H1 (cell line): Measurements from ENCODE around the gene MACROD1. TPM values are rescaled to one million over a fixed set of nuclear protein-coding genes. Genes with fewer than 3 reads are reported as not detected.

Source experiments
- CTCF ChIA-PET: fragments of 300-600 bp; sonication (Branson Sonifier 250); formaldehyde crosslinking; loops from one replicate; lab custom pipeline; 2021; ENCODE audit not compliant: partially characterized antibody; lab: Charles Lee
- POLR2A ChIA-PET: fragments of 300-600 bp; sonication (Branson Sonifier 250); formaldehyde crosslinking; loops from one replicate; lab custom pipeline; 2021; ENCODE audit warnings: inconsistent platforms; ENCODE audit not compliant: partially characterized antibody; lab: Charles Lee
- DNase-seq, 2 experiments: peaks; one replicate each; pipeline versions ENCODE4 v3.0.0 to v3.0.0-alpha.2; 2010 to 2022; ENCODE audit warnings: low spot score in 2 of 2, low read depth in 1 of 2, mixed read lengths in 1 of 2
- FAIRE-seq: peaks from 2 replicates; lab custom pipeline; 2011; peaks lifted over from hg19 to GRCh38; lab: Jason Lieb, UNC
- H2AFZ ChIP-seq: 2 replicates; pipeline ENCODE4 v1.8.1; 2012; ENCODE audit warnings: low read length, inconsistent platforms
- H2AK5ac ChIP-seq: 2 replicates; pipeline ENCODE4 v1.6.1; 2013; ENCODE audit warnings: low read depth, low read length
- H2BK120ac ChIP-seq: replicated peaks from 2 replicates; pipeline ENCODE3; 2013; ENCODE audit warnings: low read depth, low read length, inconsistent platforms
- H2BK12ac ChIP-seq: 2 replicates; pipeline ENCODE4 v1.6.1; 2013; ENCODE audit warnings: low read depth, low read length
- H2BK15ac ChIP-seq: 2 replicates; pipeline ENCODE4 v1.6.1; 2013; ENCODE audit warnings: low read length
- H2BK20ac ChIP-seq: 2 replicates; pipeline ENCODE4 v1.6.1; 2013; ENCODE audit warnings: low read length
- H2BK5ac ChIP-seq: 2 replicates; pipeline ENCODE4 v1.6.1; 2013; ENCODE audit warnings: low read depth, low read length
- H3K14ac ChIP-seq: 2 replicates; pipeline ENCODE4 v1.6.1; 2013; ENCODE audit warnings: inconsistent platforms; ENCODE audit not compliant: insufficient read length
- H3K18ac ChIP-seq: 2 replicates; pipeline ENCODE4 v1.6.1; 2013; ENCODE audit warnings: low read length; ENCODE audit errors: extremely low read depth
- H3K23ac ChIP-seq: 2 replicates; pipeline ENCODE4 v1.6.1; 2013; ENCODE audit warnings: inconsistent platforms; ENCODE audit not compliant: insufficient read length
- H3K23me2 ChIP-seq: 2 replicates; pipeline ENCODE4 v1.6.1; 2013; ENCODE audit warnings: low read depth, low read length
- H3K27ac ChIP-seq: 2 replicates; pipeline ENCODE4 v1.6.1; 2011; ENCODE audit warnings: low read depth, low read length, inconsistent platforms
- H3K27me3 ChIP-seq, 4 experiments: replicated peaks in 1 of 4; 1 replicate in 1 of 4; 2 replicates in 3 of 4; pipeline versions ENCODE4 v1.6.1 to v1.8.1; 2011 to 2013; ENCODE audit warnings: low read length in 3 of 4, mild to moderate bottlenecking in 3 of 4, inconsistent platforms in 2 of 4, mixed read lengths in 2 of 4, moderate library complexity in 1 of 4; ENCODE audit not compliant: control insufficient read depth in 3 of 4, insufficient read depth in 3 of 4; ENCODE audit errors: extremely low read depth in 1 of 4
- H3K36me3 ChIP-seq, 4 experiments: 2 replicates each; pipeline versions ENCODE4 v1.6.1 to v1.8.1; 2011 to 2013; ENCODE audit warnings: mild to moderate bottlenecking in 4 of 4, low read length in 3 of 4, moderate library complexity in 2 of 4, control low read depth in 1 of 4, inconsistent platforms in 1 of 4; ENCODE audit not compliant: insufficient read depth in 4 of 4, control insufficient read depth in 2 of 4
- H3K4ac ChIP-seq: replicated peaks from 2 replicates; pipeline ENCODE3; 2013; ENCODE audit warnings: low read length, low read depth, mixed read lengths, inconsistent platforms; ENCODE audit not compliant: insufficient read length
- H3K4me1 ChIP-seq, 4 experiments: replicated peaks in 1 of 4; 1 replicate in 1 of 4; 2 replicates in 3 of 4; pipeline versions ENCODE4 v1.6.1 to v1.8.1; 2011 to 2013; ENCODE audit warnings: low read length in 3 of 4, inconsistent platforms in 2 of 4, mixed read lengths in 1 of 4; ENCODE audit not compliant: insufficient read depth in 4 of 4, control insufficient read depth in 3 of 4
- H3K4me2 ChIP-seq, 2 experiments: 2 replicates each; pipeline versions ENCODE4 v1.6.1 to v1.8.1; 2011 to 2013; ENCODE audit warnings: low read depth in 2 of 2, low read length in 2 of 2, control low read depth in 1 of 2, inconsistent platforms in 1 of 2, mild to moderate bottlenecking in 1 of 2; ENCODE audit not compliant: insufficient read depth in 1 of 2
- H3K4me3 ChIP-seq, 4 experiments: fragments of 200-600, 300-600 bp in 1 of 4; sonication (generic), shearing (Covaris generic), sonication (Bioruptor Twin) in 1 of 4; 2 replicates each; pipeline versions ENCODE4 v1.5.1 to v1.8.1; 2011 to 2016; ENCODE audit warnings: low read length in 4 of 4, low read depth in 3 of 4, control low read depth in 2 of 4, inconsistent platforms in 2 of 4, mild to moderate bottlenecking in 2 of 4, mixed read lengths in 1 of 4, moderate library complexity in 1 of 4; ENCODE audit not compliant: insufficient read depth in 2 of 4; ENCODE audit errors: extremely low read depth in 1 of 4
- H3K56ac ChIP-seq: replicated peaks from 2 replicates; pipeline ENCODE3; 2013; ENCODE audit warnings: low read depth, mild to moderate bottlenecking, mixed read lengths, low read length, inconsistent platforms; ENCODE audit not compliant: insufficient read length
- H3K79me1 ChIP-seq: 2 replicates; pipeline ENCODE4 v1.6.1; 2013; ENCODE audit warnings: low read depth, low read length, control low read depth
- H3K79me2 ChIP-seq, 2 experiments: 2 replicates each; pipeline versions ENCODE4 v1.6.1 to v1.8.1; 2012 to 2013; ENCODE audit warnings: low read length in 2 of 2, mild to moderate bottlenecking in 2 of 2, inconsistent platforms in 1 of 2; ENCODE audit not compliant: insufficient read depth in 2 of 2, control insufficient read depth in 1 of 2
- H3K9ac ChIP-seq, 4 experiments: replicated peaks in 1 of 4; 1 replicate in 1 of 4; 2 replicates in 3 of 4; pipeline versions ENCODE4 v1.6.1 to v1.8.1; 2011 to 2013; ENCODE audit warnings: low read depth in 3 of 4, low read length in 3 of 4, control low read depth in 2 of 4, mild to moderate bottlenecking in 2 of 4, moderate library complexity in 2 of 4, inconsistent platforms in 1 of 4; ENCODE audit errors: extremely low read depth in 1 of 4
- H3K9me3 ChIP-seq, 2 experiments: 2 replicates each; pipeline versions ENCODE4 v1.6.1 to v1.8.1; 2012 to 2013; ENCODE audit warnings: mild to moderate bottlenecking in 2 of 2, moderate library complexity in 2 of 2, control low read depth in 1 of 2, inconsistent platforms in 1 of 2, low read depth in 1 of 2, low read length in 1 of 2, mixed read lengths in 1 of 2; ENCODE audit not compliant: insufficient read depth in 2 of 2
- H4K20me1 ChIP-seq, 2 experiments: replicated peaks in 1 of 2; 2 replicates each; pipeline versions ENCODE3 to v1.8.1; 2011 to 2013; ENCODE audit warnings: inconsistent platforms in 2 of 2, low read length in 2 of 2, mild to moderate bottlenecking in 1 of 2; ENCODE audit not compliant: insufficient read depth in 2 of 2, control insufficient read depth in 1 of 2
- H4K5ac ChIP-seq: 2 replicates; pipeline ENCODE4 v1.6.1; 2013; ENCODE audit warnings: low read length, low read depth, mixed read lengths, inconsistent platforms; ENCODE audit not compliant: insufficient read length
- H4K8ac ChIP-seq: 2 replicates; pipeline ENCODE4 v1.8.0; 2013; ENCODE audit warnings: mild to moderate bottlenecking, moderate library complexity, low read length, inconsistent platforms; ENCODE audit not compliant: insufficient read depth; ENCODE audit errors: extremely low read depth
- H4K91ac ChIP-seq: replicated peaks from 2 replicates; pipeline ENCODE3; 2013; ENCODE audit warnings: low read length, mixed read lengths, inconsistent platforms; ENCODE audit not compliant: insufficient read length
- CHD1 ChIP-seq: IDR thresholded peaks from 2 replicates; pipeline ENCODE4 v1.6.1; 2012; ENCODE audit warnings: low read depth, low read length, improper control_type of control experiment
- NRF1 ChIP-seq: IDR thresholded peaks from 2 replicates; pipeline ENCODE4 v1.6.1; 2011; ENCODE audit warnings: mild to moderate bottlenecking, low read depth, low read length, improper control_type of control experiment
- POU5F1 ChIP-seq: IDR thresholded peaks from 2 replicates; pipeline ENCODE4 v1.6.1; 2011; ENCODE audit warnings: low read depth, mild to moderate bottlenecking, low read length, moderate library complexity
- SP1 ChIP-seq: IDR thresholded peaks from 2 replicates; pipeline ENCODE4 v1.6.1; 2011; ENCODE audit warnings: low read depth, low read length
- TBP ChIP-seq: IDR thresholded peaks from 2 replicates; pipeline ENCODE4 v1.6.1; 2011; ENCODE audit warnings: low read depth, low read length, improper control_type of control experiment
- WGBS, 2 experiments: shearing (Covaris generic) in 1 of 2; methylation state at CpG; one replicate each; pipeline versions ENCODE4 v1.1.6 to v1.1.7; 2013 to 2015; ENCODE audit warnings: low lambda C conversion rate in 2 of 2, mixed read lengths in 2 of 2, inconsistent platforms in 1 of 2, low coverage in 1 of 2, missing lambda C conversion rate in 1 of 2; ENCODE audit not compliant: insufficient replicate concordance in 2 of 2, insufficient coverage in 1 of 2, insufficient read length in 1 of 2; ENCODE audit errors: extremely low coverage in 1 of 2, missing lambda C conversion rate in 1 of 2; 5-methylcytosine and 5-hydroxymethylcytosine counted together
- polyA plus RNA-seq, 7 experiments: library from polyadenylated mRNA; depleted of rRNA in 3 of 7; stranded (reverse) in 5 of 7; unstranded in 2 of 7; fragments of >200 nt in 5 of 7; fragments of 200-250 nt in 2 of 7; gene quantifications; 1 replicate in 5 of 7; 2 replicates in 1 of 7; 4 replicates in 1 of 7; pipeline versions ENCODE4 v1.2.1 to v1.2.3, GENCODE V29; 2011 to 2013; ENCODE audit warnings: missing spikeins in 2 of 7, mixed read lengths in 2 of 7
- total RNA-seq: library from RNA; stranded (reverse); fragmentation: NEBNext Ultra II Directional; extraction: Animal tissue kit (Norgen Biotek cat#: 25700); gene quantifications from 2 replicates; pipeline ENCODE4 v1.2.1, GENCODE V29; 2021
- TF ChIP-seq, protein P1 (sequence below): IDR thresholded peaks from 2 replicates; pipeline ENCODE4 v1.6.1; 2012; ENCODE audit warnings: inconsistent platforms

MACROD1 gene
- total and polyA plus RNA-seq, 2 of the 8 experiments (the other 6 are each of a cell fraction or from before 2014, with no cell fraction given), result 19.5 to 34.1 TPM

DNA sequence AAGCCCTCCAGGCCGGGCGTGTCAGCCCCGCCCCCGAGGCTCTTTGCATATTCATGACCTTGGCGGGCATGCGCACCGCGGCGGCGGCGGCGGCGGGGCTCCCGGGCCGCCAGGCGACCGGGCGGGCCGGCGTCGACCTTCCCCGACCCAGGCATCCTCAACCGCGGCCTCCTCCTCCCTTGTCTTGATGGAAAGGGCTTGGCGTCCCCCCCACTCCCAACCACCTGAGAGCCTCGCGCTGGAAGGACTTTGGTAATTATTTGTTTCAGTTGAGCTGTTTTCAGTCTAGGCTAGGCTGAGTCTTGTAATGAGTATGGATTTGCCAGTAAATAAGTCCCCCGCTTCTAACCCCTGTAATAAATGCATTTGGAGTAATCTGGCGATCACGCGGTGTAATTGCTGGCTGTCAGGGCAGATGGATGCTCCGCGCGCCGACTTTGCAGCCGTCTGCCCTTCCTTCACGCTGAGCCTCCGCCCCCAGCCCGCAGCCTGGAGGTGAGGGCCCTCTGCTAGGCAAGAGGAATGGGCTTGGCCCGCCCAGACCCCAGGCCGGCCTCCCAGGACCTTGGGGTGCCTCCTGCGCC is 105.0 kb downstream of the MACROD1 start:
- H3K4me2 ChIP-seq, result peak overlapping the region; percentile 87 to 90
- no peaks in the 10 kb centered on the region for H3K79me2 ChIP-seq
- H3K18ac ChIP-seq, result peak overlapping the region; percentile 62
- H3K9me3 ChIP-seq, result no peaks in the 10 kb centered on the region
- ChIA-PET POLR2A (interaction anchor here (1.2 to 1.4 kb wide), 3 partner anchors 8 to 113 kb away, joined by 3 to 4 read pairs (median 3); no protein-coding TSS in a partner anchor), CTCF (interaction anchor here (0.5 to 5.7 kb wide), 11 partner anchors 9 to 92 kb away, joined by 3 to 22 read pairs (median 4); no protein-coding TSS in a partner anchor)
- no peak overlapping the region for H3K27ac ChIP-seq
- no peak for FAIRE-seq
- H3K56ac ChIP-seq, result peak overlapping the region; percentile 77
- TF ChIP-seq, protein P1, sequence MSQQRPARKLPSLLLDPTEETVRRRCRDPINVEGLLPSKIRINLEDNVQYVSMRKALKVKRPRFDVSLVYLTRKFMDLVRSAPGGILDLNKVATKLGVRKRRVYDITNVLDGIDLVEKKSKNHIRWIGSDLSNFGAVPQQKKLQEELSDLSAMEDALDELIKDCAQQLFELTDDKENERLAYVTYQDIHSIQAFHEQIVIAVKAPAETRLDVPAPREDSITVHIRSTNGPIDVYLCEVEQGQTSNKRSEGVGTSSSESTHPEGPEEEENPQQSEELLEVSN, result peak; percentile 32
- TF ChIP-seq CHD1 (no peak), TBP (no peak), NRF1 (peak; percentile 64), POU5F1 (peak; percentile 98), SP1 (no peak)
- no peaks in the 10 kb centered on the region for H3K36me3 ChIP-seq
- peak overlapping the region; percentile 26 to 59 (median 35) for H3K4me3 ChIP-seq
- peaks cover 16 to 87% (median 70%) of the 10 kb centered on the region in 4 experiments for H3K27me3 ChIP-seq
- no peak overlapping the region for H2BK12ac ChIP-seq
- peaks cover 4% of the 10 kb centered on the region for H3K23me2 ChIP-seq
- H2BK120ac ChIP-seq, result no peak overlapping the region
- no peak overlapping the region; a peak in 1 of 7 replicates for H3K9ac ChIP-seq
- no peak overlapping the region for H2BK15ac ChIP-seq
- no peak overlapping the region for H4K91ac ChIP-seq
- H3K4me1 ChIP-seq, result peaks cover 0 to 10% (median 6%) of the 10 kb centered on the region in 4 experiments; a peak in 6 of 7 replicates
- H4K5ac ChIP-seq, result no peak overlapping the region
- peak overlapping the region; percentile 71; the same call in 1 of the 2 replicates for H4K8ac ChIP-seq
- 0 out of 2 replicates have a peak, but pooled peaks cover 2% of the 10 kb centered on the region for H3K79me1 ChIP-seq
- H3K14ac ChIP-seq, result no peak overlapping the region
- H2BK20ac ChIP-seq, result no peak overlapping the region; the same call in 1 of the 2 replicates
- H2BK5ac ChIP-seq, result no peak overlapping the region
- no peak overlapping the region for H2AFZ ChIP-seq
- H4K20me1 ChIP-seq, result peaks cover 5 to 23% of the 10 kb centered on the region in 2 experiments
- H3K4ac ChIP-seq, result no peak overlapping the region
- no peak overlapping the region for H2AK5ac ChIP-seq
- WGBS, 2 experiments, result 6% methylated on average over 39 of the region's 42 CpGs; no CpG with 5 or more reads in 1 of the 2 experiments
- H3K23ac ChIP-seq, result no peak overlapping the region
- DNase-seq, result peak in 1 of 2 experiments; percentile 89
